Chondrocyte (in vitro differentiated cells): ENCODE data around the gene OR51B4. TPM values are rescaled to one million over a fixed set of nuclear protein-coding genes. Genes with fewer than 3 reads are reported as not detected.
"Not testable (repeated sequence)": the region's sequence is repeated elsewhere in the genome, so short reads cannot be mapped to it uniquely, and the experiment has no call there.

Source experiments
- DNase-seq: peaks from one replicate; pipeline ENCODE4 v3.0.0; 2021; ENCODE audit warnings: mixed read lengths, low spot score
- H3K27ac Mint-ChIP-seq: one replicate; pipeline ENCODE4 v1.8.0; 2021; ENCODE audit warnings: mild to moderate bottlenecking, moderate library complexity, mixed read lengths; ENCODE audit not compliant: unreplicated experiment
- H3K27me3 Mint-ChIP-seq: 2 replicates; pipeline ENCODE4 v1.8.0; 2021; ENCODE audit warnings: low read depth, mixed read lengths
- H3K36me3 Mint-ChIP-seq: 2 replicates; pipeline ENCODE4 v1.8.0; 2021; ENCODE audit warnings: low read depth, mixed read lengths
- H3K4me1 Mint-ChIP-seq: 2 replicates; pipeline ENCODE4 v1.8.0; 2021; ENCODE audit warnings: low read depth, mild to moderate bottlenecking, mixed read lengths
- H3K4me3 Mint-ChIP-seq: one replicate; pipeline ENCODE4 v1.8.0; 2021; ENCODE audit warnings: mild to moderate bottlenecking, moderate library complexity, mixed read lengths; ENCODE audit not compliant: unreplicated experiment
- H3K9me3 Mint-ChIP-seq: 2 replicates; pipeline ENCODE4 v1.8.0; 2021; ENCODE audit warnings: low read depth, mixed read lengths
- CTCF ChIP-seq: fragments of 200-600 bp; sonication (generic); IDR thresholded peaks from 2 replicates; pipeline ENCODE4 v1.5.0; 2021; ENCODE audit warnings: antibody characterized with exemption, mild to moderate bottlenecking, moderate library complexity
- total RNA-seq: library from RNA; stranded (reverse); gene quantifications from 3 replicates; pipeline ENCODE4 v1.2.1, GENCODE V29; 2021

The OR51B4 gene
- total RNA-seq, 1 donor from 2014 or later, result not detected

DNA sequence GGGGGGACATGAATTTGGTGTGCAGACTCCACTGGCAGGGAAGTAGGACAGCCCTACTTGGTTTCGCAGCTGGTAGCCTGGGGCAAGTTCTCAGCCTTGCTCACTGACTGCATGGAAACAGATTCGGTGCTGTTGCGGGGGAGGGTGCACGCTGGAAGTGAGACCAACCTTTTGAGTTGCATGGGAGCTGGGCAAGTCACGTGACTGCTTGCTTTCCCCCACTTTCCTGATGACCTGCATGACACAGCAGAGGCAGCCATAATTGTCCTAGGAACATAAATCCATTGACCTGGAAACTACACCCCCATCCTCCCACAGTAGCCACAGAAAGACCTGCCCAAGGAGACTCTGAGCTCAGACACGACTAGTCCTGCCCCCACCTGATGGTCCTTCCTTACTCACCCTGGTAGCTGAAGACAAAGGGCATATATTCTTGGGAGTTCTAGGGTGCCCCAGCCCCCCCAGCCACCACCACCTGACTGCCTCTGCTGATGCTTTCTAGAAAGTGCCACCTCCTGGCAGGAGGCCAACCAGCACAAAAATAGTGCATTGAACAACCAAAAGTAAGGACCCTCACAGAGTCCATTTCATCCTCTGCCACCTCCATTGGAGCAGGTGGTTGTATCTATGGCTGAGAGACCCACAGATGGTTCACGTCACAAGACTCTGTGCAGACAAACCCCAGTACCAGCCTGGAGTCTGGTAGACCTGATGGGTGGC is 43.0 kb downstream of the OR51B4 start:
- Mint-ChIP-seq H3K36me3 (no peaks in the 10 kb centered on the region), H3K4me1 (no peaks in the 10 kb centered on the region), H3K9me3 (peaks cover 17% of the 10 kb centered on the region), H3K27me3 (peaks cover 28% of the 10 kb centered on the region), H3K27ac (no peak overlapping the region), H3K4me3 (no peak overlapping the region)
- TF ChIP-seq CTCF, result no peak
- DNase-seq, result no peak

- no peak for DNase-seq
- peaks cover 15% of the 10 kb centered on the region for H3K9me3 Mint-ChIP-seq
- no peak for TF ChIP-seq CTCF
- H3K4me3 Mint-ChIP-seq, result no peak overlapping the region
- no peaks in the 10 kb centered on the region for H3K36me3 Mint-ChIP-seq
- H3K27me3 Mint-ChIP-seq, result peaks cover 27% of the 10 kb centered on the region
- H3K27ac Mint-ChIP-seq, result no peak overlapping the region
- no peaks in the 10 kb centered on the region for H3K4me1 Mint-ChIP-seq
These were observed 44.5 kb downstream of the OR51B4 start for GRCh38 chr11:5257296-5257695.

GRCh38 chr11:5254646-5255413 is 46.9 kb downstream of the OR51B4 start, which contains the start of gene HBG2:
TSS of gene HBG2 (minus strand) at chr11:5254781. CDS start at chr11:5254728, 53 bp downstream.
- H3K4me1 Mint-ChIP-seq, H3K27ac Mint-ChIP-seq, H3K4me3 Mint-ChIP-seq, DNase-seq, H3K36me3 Mint-ChIP-seq, H3K9me3 Mint-ChIP-seq: not testable (repeated sequence)
- peaks cover 19% of the 10 kb centered on the region for H3K27me3 Mint-ChIP-seq

DNA sequence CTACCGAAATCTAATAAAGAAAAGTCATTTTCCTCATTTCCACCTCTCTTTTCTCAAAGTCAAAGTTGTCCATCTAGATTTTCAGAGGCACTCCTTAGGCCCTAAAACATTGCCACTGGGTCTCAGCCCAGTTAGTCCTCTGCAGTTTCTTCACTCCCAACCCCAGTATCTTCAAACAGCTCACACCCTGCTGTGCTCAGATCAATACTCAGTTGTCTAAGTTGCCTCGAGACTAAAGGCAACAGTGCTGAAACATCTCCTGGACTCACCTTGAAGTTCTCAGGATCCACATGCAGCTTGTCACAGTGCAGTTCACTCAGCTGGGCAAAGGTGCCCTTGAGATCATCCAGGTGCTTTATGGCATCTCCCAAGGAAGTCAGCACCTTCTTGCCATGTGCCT is 47.7 kb downstream of the OR51B4 start:
- not testable (repeated sequence) for H3K27ac Mint-ChIP-seq, DNase-seq, H3K4me1 Mint-ChIP-seq, H3K36me3 Mint-ChIP-seq, H3K4me3 Mint-ChIP-seq, H3K9me3 Mint-ChIP-seq
- peaks cover 16% of the 10 kb centered on the region for H3K27me3 Mint-ChIP-seq

DNA sequence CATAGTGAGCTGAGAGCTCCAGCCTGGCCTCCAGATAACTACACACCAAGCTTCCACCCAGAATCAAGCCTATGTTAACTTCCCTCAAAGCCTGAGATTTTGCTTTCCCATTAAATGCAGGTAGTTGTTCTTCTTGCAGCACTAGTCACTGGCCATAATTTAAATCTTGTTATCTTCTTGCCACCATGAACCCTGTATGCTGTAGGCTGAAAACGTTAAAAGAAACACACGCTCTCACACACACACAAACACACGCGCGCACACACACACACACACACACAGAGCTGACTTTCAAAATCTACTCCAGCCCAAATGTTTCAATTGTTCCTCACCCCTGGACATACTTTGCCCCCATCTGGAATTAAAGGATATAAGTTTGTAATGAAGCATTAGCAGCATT is 48.3 kb downstream of the OR51B4 start:
- H3K9me3 Mint-ChIP-seq, DNase-seq, H3K4me1 Mint-ChIP-seq, H3K36me3 Mint-ChIP-seq, H3K27ac Mint-ChIP-seq, H3K4me3 Mint-ChIP-seq: not testable (repeated sequence)
- peaks cover 17% of the 10 kb centered on the region for H3K27me3 Mint-ChIP-seq

- Mint-ChIP-seq H3K36me3 (no peaks in the 10 kb centered on the region), H3K4me3 (no peak overlapping the region), H3K9me3 (no peaks in the 10 kb centered on the region), H3K27me3 (peaks cover 18% of the 10 kb centered on the region), H3K4me1 (no peaks in the 10 kb centered on the region), H3K27ac (no peak overlapping the region)
- no peak for TF ChIP-seq CTCF
- no peak for DNase-seq
These were observed 48.9 kb downstream of the OR51B4 start for GRCh38 chr11:5252919-5253265.
